BJ (cell line): Measurements from ENCODE around the gene METTL8. TPM values are rescaled to one million over a fixed set of nuclear protein-coding genes. Genes with fewer than 3 reads are reported as not detected.
A peak's percentile ranks its signal among the peaks of the same experiment; 100 is the strongest.

Experiments used
- CTCF ChIA-PET: fragments of 350-600 bp; formaldehyde crosslinking; extraction: SDS; loops from one replicate; lab custom pipeline; 2021; ENCODE audit warnings: antibody characterized with exemption, inconsistent platforms; lab: Yijun Ruan, JAX
- POLR2A ChIA-PET: fragments of 300-600 bp; sonication (Branson Sonifier 250); formaldehyde crosslinking; extraction: SDS; loops from one replicate; lab custom pipeline; 2021; ENCODE audit warnings: antibody characterized with exemption; lab: Charles Lee
- DNase-seq: peaks from one replicate; pipeline ENCODE4 v3.0.0-alpha.2; 2011; ENCODE audit warnings: low read depth
- H3K27me3 ChIP-seq: 2 replicates; pipeline ENCODE4 v1.6.0; 2011; ENCODE audit warnings: low read length; ENCODE audit not compliant: control insufficient read depth, insufficient read depth
- H3K36me3 ChIP-seq: 2 replicates; pipeline ENCODE4 v1.5.1; 2011; ENCODE audit warnings: low read length; ENCODE audit not compliant: control insufficient read depth, insufficient read depth
- H3K4me3 ChIP-seq: 2 replicates; pipeline ENCODE4 v1.5.1; 2011; ENCODE audit warnings: low read depth, mild to moderate bottlenecking, control low read depth, low read length
- polyA plus RNA-seq: library from polyadenylated mRNA; depleted of rRNA; stranded (reverse); fragments of >200 nt; gene quantifications from 2 replicates; pipeline ENCODE4 v1.2.3, GENCODE V29; 2011
- TF ChIP-seq, protein P1 (sequence below): IDR thresholded peaks from 2 replicates; pipeline ENCODE4 v1.5.1; 2011; ENCODE audit warnings: low read depth, mild to moderate bottlenecking, control low read depth, inconsistent platforms, low read length, moderate library complexity; ENCODE audit not compliant: insufficient read depth

METTL8 gene
- polyA plus RNA-seq, 1 experiment, result 5.4 TPM

DNA sequence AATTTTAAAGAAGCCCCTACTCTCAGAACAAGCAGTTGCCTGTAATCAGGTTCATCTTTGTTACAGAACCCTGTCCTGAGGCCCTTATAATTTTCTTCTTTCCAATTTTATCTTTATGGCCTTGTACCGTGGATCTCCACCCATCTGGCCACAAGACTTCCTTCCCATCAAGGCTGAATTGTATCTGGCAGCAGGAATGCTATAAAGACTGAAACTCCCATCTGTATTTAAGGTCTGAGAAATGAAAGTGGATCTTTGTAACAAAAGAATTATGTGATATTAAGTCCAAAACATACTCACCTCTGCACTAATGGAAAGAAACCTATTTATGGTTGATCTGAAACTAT lies 91.8 kb downstream of the METTL8 start:
- Histone ChIP-seq H3K36me3 (no peaks in the 10 kb centered on the region), H3K27me3 (no peaks in the 10 kb centered on the region), H3K4me3 (no peak overlapping the region)
- TF ChIP-seq, protein P1, sequence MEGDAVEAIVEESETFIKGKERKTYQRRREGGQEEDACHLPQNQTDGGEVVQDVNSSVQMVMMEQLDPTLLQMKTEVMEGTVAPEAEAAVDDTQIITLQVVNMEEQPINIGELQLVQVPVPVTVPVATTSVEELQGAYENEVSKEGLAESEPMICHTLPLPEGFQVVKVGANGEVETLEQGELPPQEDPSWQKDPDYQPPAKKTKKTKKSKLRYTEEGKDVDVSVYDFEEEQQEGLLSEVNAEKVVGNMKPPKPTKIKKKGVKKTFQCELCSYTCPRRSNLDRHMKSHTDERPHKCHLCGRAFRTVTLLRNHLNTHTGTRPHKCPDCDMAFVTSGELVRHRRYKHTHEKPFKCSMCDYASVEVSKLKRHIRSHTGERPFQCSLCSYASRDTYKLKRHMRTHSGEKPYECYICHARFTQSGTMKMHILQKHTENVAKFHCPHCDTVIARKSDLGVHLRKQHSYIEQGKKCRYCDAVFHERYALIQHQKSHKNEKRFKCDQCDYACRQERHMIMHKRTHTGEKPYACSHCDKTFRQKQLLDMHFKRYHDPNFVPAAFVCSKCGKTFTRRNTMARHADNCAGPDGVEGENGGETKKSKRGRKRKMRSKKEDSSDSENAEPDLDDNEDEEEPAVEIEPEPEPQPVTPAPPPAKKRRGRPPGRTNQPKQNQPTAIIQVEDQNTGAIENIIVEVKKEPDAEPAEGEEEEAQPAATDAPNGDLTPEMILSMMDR, result no peak
- POLR2A ChIA-PET, result no interaction called here
- peak; percentile 39 for DNase-seq
- CTCF ChIA-PET, result no interaction called here

DNA sequence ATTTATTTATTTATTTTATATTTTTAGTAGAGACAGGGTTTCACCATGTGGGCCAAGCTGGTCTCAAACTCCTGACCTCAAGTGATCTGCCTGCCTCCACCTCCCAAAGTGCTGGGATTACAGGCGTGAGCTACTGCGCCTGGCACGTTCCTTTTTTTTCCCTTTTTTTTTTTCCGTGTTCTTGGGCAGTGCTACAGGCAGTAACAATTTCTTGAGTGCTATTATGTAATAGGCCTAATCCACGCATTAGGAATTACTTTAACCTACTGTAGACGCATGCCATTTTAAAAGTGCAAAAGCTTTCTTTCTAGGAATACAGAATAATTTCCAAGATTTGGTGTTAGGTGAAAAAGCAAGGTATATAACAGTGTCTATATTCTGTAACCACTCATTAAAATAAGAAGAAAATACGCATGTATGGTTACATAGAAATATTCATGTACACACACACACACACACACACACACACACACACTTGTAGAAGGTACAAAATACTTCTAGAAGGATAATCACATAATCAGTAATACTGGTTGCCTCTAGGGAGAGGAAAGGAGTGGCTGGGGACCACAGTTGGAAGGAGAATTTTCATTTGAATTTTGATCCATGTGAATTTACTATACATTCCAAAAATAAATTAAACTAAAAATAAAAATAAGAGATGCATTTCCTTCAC lies 92.3 kb downstream of the METTL8 start:
- Histone ChIP-seq H3K4me3 (no peak overlapping the region), H3K27me3 (no peaks in the 10 kb centered on the region), H3K36me3 (no peaks in the 10 kb centered on the region)
- DNase-seq, result no peak
- CTCF ChIA-PET, result interaction anchor here (1.6 kb wide), 1 partner anchor 14 kb away, joined by 3 read pairs; no protein-coding TSS in a partner anchor
- POLR2A ChIA-PET, result interaction anchor here (0.7 kb wide), 1 partner anchor 154 kb away, joined by 9 read pairs; no protein-coding TSS in a partner anchor
- TF ChIP-seq, protein P1, result no peak

DNA sequence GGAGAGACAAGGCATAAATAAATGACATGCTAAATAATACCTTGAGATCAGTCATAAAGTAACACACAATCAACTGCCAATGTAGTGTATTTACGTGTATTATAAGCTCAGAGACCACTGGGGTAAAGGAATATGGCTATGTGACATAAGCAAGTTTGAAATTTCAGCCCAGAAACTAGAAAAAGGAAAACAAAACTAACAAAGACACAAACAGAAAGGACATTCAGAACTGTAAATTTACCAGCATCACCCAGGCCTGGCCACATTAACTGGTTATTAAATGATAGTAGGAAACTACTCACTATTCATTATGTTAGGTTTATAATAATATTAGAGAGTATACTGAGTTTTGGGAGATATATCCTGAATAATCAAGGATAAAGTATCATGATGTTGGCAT lies 98.8 kb downstream of the METTL8 start:
- TF ChIP-seq, protein P1, result no peak
- no peaks in the 10 kb centered on the region for H3K27me3 ChIP-seq
- H3K4me3 ChIP-seq, result no peak overlapping the region
- H3K36me3 ChIP-seq, result no peaks in the 10 kb centered on the region
- ChIA-PET CTCF (interaction anchor here (1.5 kb wide), 1 partner anchor 8 kb away, joined by 4 read pairs; no protein-coding TSS in a partner anchor), POLR2A (interaction anchor here (0.6 kb wide), 1 partner anchor 171 kb away, joined by 4 read pairs; no protein-coding TSS in a partner anchor)
- DNase-seq, result no peak

DNA sequence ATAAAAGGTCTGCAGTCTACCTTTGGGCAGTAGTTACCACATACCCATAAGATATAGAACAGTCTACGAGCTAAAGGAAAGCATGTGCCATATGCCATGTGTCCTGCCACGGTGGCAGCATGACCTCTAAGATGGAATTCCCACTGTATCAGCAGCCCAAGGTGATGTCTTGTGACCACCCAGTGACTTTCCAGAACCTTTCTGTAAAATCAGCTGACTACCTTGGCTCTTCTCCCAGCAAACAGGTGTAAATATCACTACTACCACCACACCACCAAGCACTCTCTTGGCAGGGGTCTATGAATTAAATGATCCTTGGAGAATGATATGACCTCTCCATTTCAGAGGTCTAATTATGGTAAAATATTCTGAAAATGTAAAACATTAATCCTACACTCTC lies 99.6 kb downstream of the METTL8 start:
- H3K27me3 ChIP-seq, result no peaks in the 10 kb centered on the region
- TF ChIP-seq, protein P1, result no peak
- no peaks in the 10 kb centered on the region for H3K36me3 ChIP-seq
- H3K4me3 ChIP-seq, result no peak overlapping the region
- DNase-seq, result no peak
- ChIA-PET POLR2A (no interaction called here), CTCF (interaction anchor here (0.8 kb wide), 1 partner anchor 82 kb away, joined by 3 read pairs; no protein-coding TSS in a partner anchor)

DNA sequence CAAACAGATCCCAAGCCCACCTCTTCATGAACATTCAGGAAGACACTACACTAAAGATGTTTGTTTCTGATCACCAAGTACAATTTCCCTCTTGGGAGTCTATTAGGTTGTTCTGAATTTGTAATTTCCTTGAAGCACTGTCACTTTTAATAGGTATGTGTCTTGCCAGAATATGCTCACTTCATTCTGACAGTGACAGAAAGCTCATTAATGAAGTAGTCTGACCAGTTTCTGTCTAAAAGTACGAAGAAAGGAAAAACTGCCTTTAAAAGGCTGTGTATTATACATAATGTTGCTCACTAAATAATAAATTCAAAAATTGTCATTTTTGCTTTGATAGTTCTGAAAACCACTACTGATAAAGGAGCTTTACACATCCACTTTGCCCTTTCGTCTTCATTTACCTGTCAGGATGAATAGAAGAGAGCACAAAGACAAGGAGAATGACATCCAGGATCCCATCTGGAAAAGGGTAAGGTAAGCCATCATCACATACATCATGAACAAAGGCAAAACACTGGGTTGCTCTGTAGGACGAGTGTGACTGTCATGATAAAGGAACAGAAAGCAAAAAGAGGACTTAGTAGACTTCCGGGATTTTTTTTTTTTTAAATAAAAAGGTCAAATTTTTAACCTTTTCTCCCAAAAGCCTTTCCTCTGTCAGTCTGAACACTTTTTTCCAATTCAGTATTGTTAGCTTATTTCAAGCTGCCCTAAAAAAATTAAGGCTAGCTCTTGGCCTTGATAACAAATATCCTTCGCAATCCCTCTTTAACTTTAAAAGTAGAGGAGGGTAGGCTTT lies 103.4 kb downstream of the METTL8 start:
- ChIA-PET CTCF (interaction anchor here (0.9 kb wide), 1 partner anchor 14 kb away, joined by 3 read pairs; no protein-coding TSS in a partner anchor), POLR2A (interaction anchor here (0.5 kb wide), 1 partner anchor 26 kb away, joined by 3 read pairs; no protein-coding TSS in a partner anchor)
- DNase-seq, result no peak
- TF ChIP-seq, protein P1, result no peak
- no peak overlapping the region for H3K4me3 ChIP-seq
- no peaks in the 10 kb centered on the region for H3K27me3 ChIP-seq
- no peaks in the 10 kb centered on the region for H3K36me3 ChIP-seq
